IMR-90 (cell line): ENCODE measurements around the gene TSEN54. TPM values are rescaled to one million over a fixed set of nuclear protein-coding genes. Genes with fewer than 3 reads are reported as not detected.

Experiments used
- ATAC-seq: fragments of 200-7000 bp; cut with Tn5 transposase; 2 replicates; pipeline ENCODE4 v1.9.1; 2020; ENCODE audit warnings: low read depth, mild to moderate bottlenecking, moderate library complexity
- BruUV-seq: library from RNA; stranded (reverse); fragments of 400-500 nt; replicated peaks from 2 replicates; lab custom pipeline; 2021; lab: Mats Ljungman, UMichigan
- CTCF ChIA-PET: fragments of 300-600 bp; formaldehyde crosslinking; extraction: SDS; loops from one replicate; lab custom pipeline; 2021; ENCODE audit warnings: antibody characterized with exemption; lab: Yijun Ruan, JAX
- POLR2A ChIA-PET: fragments of 300-600 bp; sonication (Branson Sonifier 250); formaldehyde crosslinking; loops from one replicate; lab custom pipeline; 2022; ENCODE audit warnings: antibody characterized with exemption; ENCODE audit not compliant: unreplicated experiment; lab: Charles Lee
- DNase-seq: peaks from one replicate; pipeline ENCODE4 v3.0.0; 2013
- H2AFZ ChIP-seq: replicated peaks from 2 replicates; pipeline ENCODE3; 2013; ENCODE audit warnings: low read length, mild to moderate bottlenecking; ENCODE audit not compliant: poor library complexity
- H2AK5ac ChIP-seq: 2 replicates; pipeline ENCODE4 v1.6.1; 2013; ENCODE audit warnings: low read depth, low read length, inconsistent platforms
- H2AK9ac ChIP-seq: replicated peaks from 2 replicates; pipeline ENCODE3; 2013; ENCODE audit warnings: mild to moderate bottlenecking, low read depth, low read length, moderate library complexity; ENCODE audit not compliant: poor library complexity
- H2BK120ac ChIP-seq: 2 replicates; pipeline ENCODE4 v1.6.1; 2013; ENCODE audit warnings: low read depth, low read length, inconsistent platforms
- H2BK15ac ChIP-seq: 3 replicates; pipeline ENCODE4 v1.6.1; 2013; ENCODE audit warnings: low read depth, low read length, inconsistent platforms
- H2BK20ac ChIP-seq: 2 replicates; pipeline ENCODE4 v1.6.1; 2013; ENCODE audit warnings: low read depth, mild to moderate bottlenecking, inconsistent platforms, low read length, moderate library complexity
- H2BK5ac ChIP-seq: 2 replicates; pipeline ENCODE4 v1.6.1; 2013; ENCODE audit warnings: mild to moderate bottlenecking, low read depth, low read length, inconsistent platforms; ENCODE audit not compliant: poor library complexity, severe bottlenecking
- H3K14ac ChIP-seq: replicated peaks from 2 replicates; pipeline ENCODE4 v1.6.1; 2013; ENCODE audit warnings: low read depth, low read length, inconsistent platforms
- H3K18ac ChIP-seq: 2 replicates; pipeline ENCODE4 v1.6.1; 2013; ENCODE audit warnings: low read depth, low read length, control low read depth
- H3K23ac ChIP-seq: 2 replicates; pipeline ENCODE4 v1.6.1; 2013; ENCODE audit warnings: low read depth, low read length, inconsistent platforms
- H3K27ac ChIP-seq: 2 replicates; pipeline ENCODE4 v1.5.1; 2013; ENCODE audit warnings: mild to moderate bottlenecking, control low read depth, low read length; ENCODE audit not compliant: insufficient read depth
- H3K27me3 ChIP-seq: 2 replicates; pipeline ENCODE4 v1.6.1; 2013; ENCODE audit warnings: low read length; ENCODE audit not compliant: control insufficient read depth, insufficient read depth
- H3K36me3 ChIP-seq: 2 replicates; pipeline ENCODE4 v1.6.1; 2013; ENCODE audit warnings: low read length, mixed read lengths; ENCODE audit not compliant: control insufficient read depth, insufficient read depth
- H3K4ac ChIP-seq: 2 replicates; pipeline ENCODE4 v1.6.1; 2013; ENCODE audit warnings: low read depth, low read length, inconsistent platforms
- H3K4me1 ChIP-seq: 2 replicates; pipeline ENCODE4 v1.6.1; 2013; ENCODE audit warnings: low read length, mixed read lengths; ENCODE audit not compliant: control insufficient read depth, insufficient read depth
- H3K4me2 ChIP-seq: 2 replicates; pipeline ENCODE4 v1.6.1; 2013; ENCODE audit warnings: low read depth, mild to moderate bottlenecking, control low read depth, low read length, moderate library complexity
- H3K4me3 ChIP-seq: 2 replicates; pipeline ENCODE4 v1.5.1; 2013; ENCODE audit warnings: low read depth, mild to moderate bottlenecking, control low read depth, low read length, moderate library complexity; ENCODE audit not compliant: insufficient read depth
- H3K56ac ChIP-seq: 2 replicates; pipeline ENCODE4 v1.6.1; 2013; ENCODE audit warnings: low read length, inconsistent platforms; ENCODE audit not compliant: insufficient read depth; ENCODE audit errors: extremely low read depth
- H3K79me1 ChIP-seq, 2 experiments: 2 replicates each; pipeline ENCODE4 v1.6.1; 2013; ENCODE audit warnings: low read length in 2 of 2, inconsistent platforms in 1 of 2, low read depth in 1 of 2
- H3K9ac ChIP-seq: 2 replicates; pipeline ENCODE4 v1.6.1; 2013; ENCODE audit warnings: low read depth, low read length, control low read depth
- H3K9me1 ChIP-seq: 2 replicates; pipeline ENCODE4 v1.6.1; 2013; ENCODE audit warnings: low read length, inconsistent platforms; ENCODE audit not compliant: insufficient read depth
- H3K9me3 ChIP-seq: 2 replicates; pipeline ENCODE4 v1.6.1; 2013; ENCODE audit warnings: low read length; ENCODE audit not compliant: control insufficient read depth, insufficient read depth
- H4K20me1 ChIP-seq: 2 replicates; pipeline ENCODE4 v1.6.1; 2013; ENCODE audit warnings: low read length, inconsistent platforms; ENCODE audit not compliant: insufficient read depth
- H4K5ac ChIP-seq: 2 replicates; pipeline ENCODE4 v1.6.1; 2013; ENCODE audit warnings: mild to moderate bottlenecking, low read depth, low read length, control low read depth
- H4K8ac ChIP-seq, 2 experiments: 2 replicates each; pipeline ENCODE4 v1.6.1; 2013; ENCODE audit warnings: low read depth in 2 of 2, low read length in 2 of 2, control low read depth in 1 of 2, inconsistent platforms in 1 of 2
- H4K91ac ChIP-seq: 2 replicates; pipeline ENCODE4 v1.6.1; 2013; ENCODE audit warnings: low read depth, low read length, inconsistent platforms; ENCODE audit not compliant: insufficient read depth
- BHLHE40 ChIP-seq: fragments of 150-350 bp; IDR thresholded peaks from 2 replicates; pipeline ENCODE4 v1.6.1; 2016; ENCODE audit warnings: mild to moderate bottlenecking, low read depth, low read length
- CEBPB ChIP-seq: IDR thresholded peaks from 2 replicates; pipeline ENCODE4 v1.6.1; 2012; ENCODE audit warnings: low read depth, low read length, improper control_type of control experiment
- CHD1 ChIP-seq: IDR thresholded peaks from 2 replicates; pipeline ENCODE4 v1.6.1; 2012; ENCODE audit warnings: low read depth, low read length, improper control_type of control experiment
- CTCF ChIP-seq: conservative IDR thresholded peaks from 2 replicates; pipeline ENCODE4 v1.5.1; 2012; ENCODE audit warnings: mild to moderate bottlenecking, low read depth, low read length, improper control_type of control experiment
- ELK1 ChIP-seq: fragments of 150-350 bp; IDR thresholded peaks from 2 replicates; pipeline ENCODE4 v1.6.1; 2016; ENCODE audit warnings: low read depth, mild to moderate bottlenecking, low read length, moderate library complexity, borderline replicate concordance
- FOS ChIP-seq: fragments of 150-350 bp; IDR thresholded peaks from 2 replicates; pipeline ENCODE4 v1.6.1; 2016; ENCODE audit warnings: low read depth, low read length
- MAFK ChIP-seq: IDR thresholded peaks from 2 replicates; pipeline ENCODE4 v1.6.1; 2012; ENCODE audit warnings: low read depth, low read length, improper control_type of control experiment
- MAZ ChIP-seq: IDR thresholded peaks from 2 replicates; pipeline ENCODE4 v1.6.1; 2012; ENCODE audit warnings: low read depth, mild to moderate bottlenecking, low read length, improper control_type of control experiment, moderate library complexity, borderline replicate concordance
- MXI1 ChIP-seq: IDR thresholded peaks from 2 replicates; pipeline ENCODE4 v1.6.1; 2012; ENCODE audit warnings: low read depth, mild to moderate bottlenecking, low read length, moderate library complexity, borderline replicate concordance
- NFE2L2 ChIP-seq: fragments of 150-350 bp; IDR thresholded peaks from 2 replicates; pipeline ENCODE4 v1.6.1; 2016; ENCODE audit warnings: low read depth, mild to moderate bottlenecking, low read length
- POLR2A ChIP-seq: IDR thresholded peaks from 2 replicates; pipeline ENCODE4 v1.6.1; 2012; ENCODE audit warnings: mild to moderate bottlenecking, low read depth, low read length
- RCOR1 ChIP-seq: IDR thresholded peaks from 2 replicates; pipeline ENCODE4 v1.6.1; 2012; ENCODE audit warnings: mild to moderate bottlenecking, low read length, improper control_type of control experiment; ENCODE audit not compliant: insufficient replicate concordance
- RFX5 ChIP-seq: IDR thresholded peaks from 2 replicates; pipeline ENCODE4 v1.8.0; 2012; ENCODE audit warnings: low read depth, mild to moderate bottlenecking, low read length, moderate library complexity
- SMC3 ChIP-seq: fragments of 150-350 bp; IDR thresholded peaks from 2 replicates; pipeline ENCODE4 v1.6.1; 2016; ENCODE audit warnings: low read depth, mild to moderate bottlenecking, antibody characterized with exemption, low read length, moderate library complexity
- USF2 ChIP-seq: fragments of 150-350 bp; IDR thresholded peaks from 2 replicates; pipeline ENCODE4 v1.6.1; 2017; ENCODE audit warnings: mild to moderate bottlenecking, antibody characterized with exemption, low read length, low read depth
- WGBS, 2 experiments: methylation state at CpG; one replicate each; pipeline versions ENCODE4 v1.1.5 to v1.1.7; 2013; ENCODE audit warnings: missing lambda C conversion rate in 2 of 2; ENCODE audit not compliant: insufficient read length in 1 of 2; ENCODE audit errors: extremely low coverage in 2 of 2; 5-methylcytosine and 5-hydroxymethylcytosine counted together
- dilution Hi-C: fragments of 300-500 bp; cut with HindIII; formaldehyde crosslinking; loops from one replicate; pipeline ENCODE4 v1.14.3; 2018; ENCODE audit warnings: low sequenced_read_pairs; ENCODE audit not compliant: unreplicated experiment
- in situ Hi-C: fragments of 300-500 bp; cut with MboI; formaldehyde crosslinking; loops from 3 replicates; pipeline ENCODE4 v1.14.3; 2019; ENCODE audit warnings: low sequenced_read_pairs, inconsistent platforms, mixed read lengths
- intact Hi-C: fragments of 100-400 bp; cut with micrococcal nuclease; formaldehyde crosslinking; loops from 2 replicates; pipeline ENCODE4 v1.10.0; 2022
- polyA plus RNA-seq, 3 experiments: library from polyadenylated mRNA; depleted of rRNA; stranded (reverse); fragments of >200 nt; gene quantifications; 2 replicates each; pipeline ENCODE4 v1.2.3, GENCODE V29; 2012; ENCODE audit warnings: low replicate concordance in 1 of 3
- total RNA-seq: library from RNA; depleted of rRNA; stranded (reverse); fragments of >200 nt; gene quantifications from 2 replicates; pipeline ENCODE4 v1.2.3, GENCODE V29; 2012

Gene TSEN54
- total and polyA plus RNA-seq, 2 of the 4 experiments (the other 2 are of a cell fraction), result 7.2 to 14.9 TPM

- no peak for ATAC-seq
- CTCF ChIA-PET, result no interaction called here
- H3K36me3 ChIP-seq, result no peaks in the 10 kb centered on the region
- TF ChIP-seq FOS (no peak), RFX5 (no peak), NFE2L2 (no peak), POLR2A (no peak), BHLHE40 (no peak), CTCF (no peak), MXI1 (no peak), USF2 (no peak), ELK1 (no peak), CHD1 (no peak), RCOR1 (no peak), MAZ (no peak), CEBPB (no peak), MAFK (no peak), SMC3 (no peak)
Measured at GRCh38 chr17:75568412-75569255, 52.3 kb downstream of the TSEN54 start.

More at GRCh38 chr17:75568412-75569255, 52.3 kb downstream of the TSEN54 start:
- WGBS, 2 experiments, result 77% methylated on average over 5 of the region's 31 CpGs; no CpG with 5 or more reads in 1 of the 2 experiments
- H3K79me1 ChIP-seq, result no peaks in the 10 kb centered on the region
- no peak overlapping the region for H3K18ac ChIP-seq
- H2BK15ac ChIP-seq, result no peak overlapping the region
- no peak overlapping the region for H3K56ac ChIP-seq
- no peak overlapping the region for H3K9ac ChIP-seq
- no peaks in the 10 kb centered on the region for H3K9me3 ChIP-seq
- H3K9me1 ChIP-seq, result no peaks in the 10 kb centered on the region
- H3K27ac ChIP-seq, result no peak overlapping the region
- in situ Hi-C loops (no loop called here), intact Hi-C loops (no loop called here), dilution Hi-C loops (no loop called here)
- POLR2A ChIA-PET, result no interaction called here
- no peaks in the 10 kb centered on the region for H3K4me1 ChIP-seq
- H3K4me3 ChIP-seq, result no peak overlapping the region
- no peak overlapping the region for H3K4me2 ChIP-seq
- H3K27me3 ChIP-seq, result peaks cover 34% of the 10 kb centered on the region
- H4K5ac ChIP-seq, result no peak overlapping the region
- no peak overlapping the region for H4K91ac ChIP-seq
- H2BK20ac ChIP-seq, result no peak overlapping the region
- BruUV-seq, result no TSS peak
- H2AK5ac ChIP-seq, result no peak overlapping the region
- H2AFZ ChIP-seq, result no peak overlapping the region
- no peak overlapping the region for H2BK5ac ChIP-seq
- H2BK120ac ChIP-seq, result no peak overlapping the region
- H3K4ac ChIP-seq, result no peak overlapping the region
- no peak overlapping the region for H4K8ac ChIP-seq
- DNase-seq, result no peak
- no peak overlapping the region for H3K14ac ChIP-seq
- no peak overlapping the region for H3K23ac ChIP-seq
- no peak overlapping the region for H2AK9ac ChIP-seq
- H4K20me1 ChIP-seq, result no peaks in the 10 kb centered on the region
